HepG2 (cell line): ENCODE measurements around the gene KSR1. TPM values are rescaled to one million over a fixed set of nuclear protein-coding genes. Genes with fewer than 3 reads are reported as not detected.
A peak's percentile ranks its signal among the peaks of the same experiment; 100 is the strongest.

Source experiments
- BRD4 ChIP-seq: sonication (generic); formaldehyde crosslinking; IDR thresholded peaks from 2 replicates; pipeline ENCODE4 v1.4.0; 2020; ENCODE audit warnings: missing genetic modification reagents
- CHD4 ChIP-seq: fragments of 200-600 bp; sonication (generic); IDR thresholded peaks from 2 replicates; pipeline ENCODE4 v1.7.0; 2017; ENCODE audit warnings: mild to moderate bottlenecking, low read length, borderline replicate concordance
- FOXO1 ChIP-seq: sonication (generic); formaldehyde crosslinking; IDR thresholded peaks from 2 replicates; pipeline ENCODE4 v1.4.0; 2020; ENCODE audit warnings: missing genetic modification reagents
- ISX ChIP-seq: sonication (generic); formaldehyde crosslinking; conservative IDR thresholded peaks from 2 replicates; pipeline ENCODE4 v1.5.0; 2020; ENCODE audit warnings: missing genetic modification reagents
- KDM5B ChIP-seq: sonication (generic); formaldehyde crosslinking; IDR thresholded peaks from 2 replicates; pipeline ENCODE4 v1.4.0; 2020; ENCODE audit warnings: missing genetic modification reagents, mild to moderate bottlenecking, borderline replicate concordance
- NR2C2 ChIP-seq: sonication (generic); formaldehyde crosslinking; IDR thresholded peaks from 2 replicates; pipeline ENCODE4 v1.4.0; 2020; ENCODE audit warnings: missing genetic modification reagents, mild to moderate bottlenecking, moderate library complexity, borderline replicate concordance
- NR2F6 ChIP-seq, 2 experiments: IDR thresholded peaks; 2 replicates each; pipeline ENCODE4 v1.6.1; 2016; ENCODE audit warnings: antibody characterized with exemption in 1 of 2, mild to moderate bottlenecking in 1 of 2
- RBFOX2 ChIP-seq: fragments of 200-400 bp; formaldehyde crosslinking; IDR thresholded peaks from 2 replicates; pipeline ENCODE4 v1.6.1; 2017; ENCODE audit warnings: low read depth, mild to moderate bottlenecking, low read length
- STAG1 ChIP-seq: sonication (generic); formaldehyde crosslinking; IDR thresholded peaks from 2 replicates; pipeline ENCODE4 v1.4.0; 2020; ENCODE audit warnings: missing genetic modification reagents
- TBP ChIP-seq: sonication (generic); formaldehyde crosslinking; IDR thresholded peaks from 2 replicates; pipeline ENCODE4 v1.5.0; 2020; ENCODE audit warnings: missing genetic modification reagents
- ZBTB34 ChIP-seq: sonication (generic); formaldehyde crosslinking; IDR thresholded peaks from 2 replicates; pipeline ENCODE4 v1.8.0; 2022; ENCODE audit warnings: mild to moderate bottlenecking, missing genetic modification reagents
- ZBTB8A ChIP-seq: sonication (generic); formaldehyde crosslinking; IDR thresholded peaks from 2 replicates; pipeline ENCODE4 v1.4.0; 2020; ENCODE audit warnings: mild to moderate bottlenecking, low read depth, missing genetic modification reagents, borderline replicate concordance
- ZEB1 ChIP-seq: IDR thresholded peaks from 2 replicates; pipeline ENCODE4 v1.6.1; 2012; ENCODE audit warnings: mild to moderate bottlenecking, low read depth, inconsistent platforms; ENCODE audit not compliant: insufficient replicate concordance
- ZNF232 ChIP-seq: sonication (generic); formaldehyde crosslinking; IDR thresholded peaks from 2 replicates; pipeline ENCODE4 v1.4.0; 2020; ENCODE audit warnings: missing genetic modification reagents, borderline replicate concordance
- ZNF580 ChIP-seq: IDR thresholded peaks from 2 replicates; pipeline ENCODE4 v1.6.1; 2016; ENCODE audit warnings: low read depth, borderline replicate concordance
- ZNF770 ChIP-seq: sonication (generic); formaldehyde crosslinking; IDR thresholded peaks from 2 replicates; pipeline ENCODE4 v1.5.0; 2020; ENCODE audit warnings: mild to moderate bottlenecking, missing genetic modification reagents
- ZNF839 ChIP-seq: sonication (generic); formaldehyde crosslinking; IDR thresholded peaks from 2 replicates; pipeline ENCODE4 v1.4.0; 2020; ENCODE audit warnings: missing genetic modification reagents, mild to moderate bottlenecking, borderline replicate concordance
- polyA plus RNA-seq, 8 experiments: library from polyadenylated mRNA; depleted of rRNA in 3 of 8; stranded (reverse) in 7 of 8; unstranded in 1 of 8; fragments of >200 nt; fragmentation: Illumina TruSeq in 4 of 8; extraction: Trizol in 4 of 8; gene quantifications; 2 replicates each; pipeline versions ENCODE4 v1.2.1 to v1.2.3, GENCODE V29; 2011 to 2016; ENCODE audit warnings: low read depth in 4 of 8, missing spikeins in 1 of 8, mixed read lengths in 1 of 8; ENCODE audit not compliant: insufficient read depth in 1 of 8
- total RNA-seq, 5 experiments: library from RNA; depleted of rRNA; stranded (reverse); fragments of >200 nt; fragmentation: Illumina TruSeq; extraction: Trizol; gene quantifications; 2 replicates each; pipeline ENCODE4 v1.2.3, GENCODE V29; 2016; ENCODE audit warnings: low read depth in 1 of 5
- TF ChIP-seq, protein P1 (sequence below), 2 experiments: sonication (generic) in 1 of 2; formaldehyde crosslinking in 1 of 2; IDR thresholded peaks; 2 replicates each; pipeline versions ENCODE4 v1.4.0 to v1.6.1; 2018 to 2020; ENCODE audit warnings: missing genetic modification reagents in 2 of 2, borderline replicate concordance in 1 of 2, low read depth in 1 of 2, mild to moderate bottlenecking in 1 of 2, missing biosample characterization in 1 of 2
- TF ChIP-seq, protein P2 (sequence below): sonication (generic); formaldehyde crosslinking; IDR thresholded peaks from 2 replicates; pipeline ENCODE4 v1.4.0; 2020; ENCODE audit warnings: mild to moderate bottlenecking, low read depth, missing genetic modification reagents
- TF ChIP-seq, protein P3 (sequence below): sonication (generic); formaldehyde crosslinking; IDR thresholded peaks from 2 replicates; pipeline ENCODE4 v1.4.0; 2020; ENCODE audit warnings: missing genetic modification reagents

KSR1 gene
- total and polyA plus RNA-seq, 2 of the 13 experiments (the other 11 are each of a cell fraction or from before 2014, with no cell fraction given) = 10.1 to 16.6 TPM

DNA sequence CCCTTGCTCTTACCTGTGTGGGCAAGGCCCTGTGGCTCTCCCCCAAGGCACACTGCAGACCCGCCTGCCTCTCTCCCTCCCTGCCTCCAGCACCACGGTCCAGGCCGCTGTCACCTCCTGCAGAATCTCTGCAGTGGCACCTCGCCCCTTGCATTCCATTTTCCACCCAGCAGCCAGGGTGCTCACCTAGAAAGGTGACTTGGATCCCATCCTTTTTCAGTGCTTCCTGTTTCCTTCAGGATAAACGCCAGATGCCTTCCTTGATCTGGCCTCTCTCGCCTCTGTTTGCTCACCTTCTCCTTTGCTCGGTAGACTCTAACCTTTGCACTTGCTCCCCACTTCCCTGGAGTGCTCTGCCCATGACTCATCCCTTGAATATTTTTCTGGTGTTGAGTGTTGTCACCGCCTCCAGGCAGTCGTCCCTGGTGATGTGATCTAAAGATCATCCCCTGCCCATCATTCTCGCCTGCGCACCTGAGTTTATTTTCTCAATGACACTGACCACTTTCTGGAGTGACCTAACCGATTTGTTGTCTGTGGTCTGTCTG lies 95.5 kb downstream of the KSR1 start (continued):
- TF ChIP-seq, protein P1, sequence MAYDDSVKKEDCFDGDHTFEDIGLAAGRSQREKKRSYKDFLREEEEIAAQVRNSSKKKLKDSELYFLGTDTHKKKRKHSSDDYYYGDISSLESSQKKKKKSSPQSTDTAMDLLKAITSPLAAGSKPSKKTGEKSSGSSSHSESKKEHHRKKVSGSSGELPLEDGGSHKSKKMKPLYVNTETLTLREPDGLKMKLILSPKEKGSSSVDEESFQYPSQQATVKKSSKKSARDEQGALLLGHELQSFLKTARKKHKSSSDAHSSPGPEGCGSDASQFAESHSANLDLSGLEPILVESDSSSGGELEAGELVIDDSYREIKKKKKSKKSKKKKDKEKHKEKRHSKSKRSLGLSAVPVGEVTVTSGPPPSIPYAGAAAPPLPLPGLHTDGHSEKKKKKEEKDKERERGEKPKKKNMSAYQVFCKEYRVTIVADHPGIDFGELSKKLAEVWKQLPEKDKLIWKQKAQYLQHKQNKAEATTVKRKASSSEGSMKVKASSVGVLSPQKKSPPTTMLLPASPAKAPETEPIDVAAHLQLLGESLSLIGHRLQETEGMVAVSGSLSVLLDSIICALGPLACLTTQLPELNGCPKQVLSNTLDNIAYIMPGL (CRISPR knock-in tag; IDR thresholded peaks at IDR 0.05; ENCODE audit: borderline replicate concordance in 1 of 2, low read depth in 1 of 2) = no peak
- TF ChIP-seq BRD4 (CRISPR knock-in tag) (no peak), FOXO1 (CRISPR knock-in tag) (peak; percentile 72; the same call in 1 of the 2 replicates), RBFOX2 (no peak), ZBTB34 (CRISPR knock-in tag) (no peak), STAG1 (CRISPR knock-in tag) (no peak), ZNF232 (no peak), NR2C2 (peak; percentile 55; the same call in 1 of the 2 replicates), CHD4 (peak; percentile 39; the same call in 1 of the 2 replicates), NR2F6 (IDR thresholded peaks at IDR 0.05) (peak; percentile 67), NR2F6 (CRISPR knock-in tag; IDR thresholded peaks at IDR 0.05) (peak; percentile 66), ZNF770 (CRISPR knock-in tag) (0 out of 2 replicates have a peak, but pooled peaks have one; percentile 27), TBP (CRISPR knock-in tag) (no peak), ZNF580 (CRISPR knock-in tag) (peak; percentile 28; the same call in 1 of the 2 replicates), ISX (CRISPR knock-in tag) (no peak), ZNF839 (CRISPR knock-in tag) (no peak), ZBTB8A (CRISPR knock-in tag) (no peak), ZEB1 (peak; percentile 62), KDM5B (CRISPR knock-in tag) (no peak)
- TF ChIP-seq, protein P2, sequence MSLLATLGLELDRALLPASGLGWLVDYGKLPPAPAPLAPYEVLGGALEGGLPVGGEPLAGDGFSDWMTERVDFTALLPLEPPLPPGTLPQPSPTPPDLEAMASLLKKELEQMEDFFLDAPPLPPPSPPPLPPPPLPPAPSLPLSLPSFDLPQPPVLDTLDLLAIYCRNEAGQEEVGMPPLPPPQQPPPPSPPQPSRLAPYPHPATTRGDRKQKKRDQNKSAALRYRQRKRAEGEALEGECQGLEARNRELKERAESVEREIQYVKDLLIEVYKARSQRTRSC = no peak
- TF ChIP-seq, protein P3, sequence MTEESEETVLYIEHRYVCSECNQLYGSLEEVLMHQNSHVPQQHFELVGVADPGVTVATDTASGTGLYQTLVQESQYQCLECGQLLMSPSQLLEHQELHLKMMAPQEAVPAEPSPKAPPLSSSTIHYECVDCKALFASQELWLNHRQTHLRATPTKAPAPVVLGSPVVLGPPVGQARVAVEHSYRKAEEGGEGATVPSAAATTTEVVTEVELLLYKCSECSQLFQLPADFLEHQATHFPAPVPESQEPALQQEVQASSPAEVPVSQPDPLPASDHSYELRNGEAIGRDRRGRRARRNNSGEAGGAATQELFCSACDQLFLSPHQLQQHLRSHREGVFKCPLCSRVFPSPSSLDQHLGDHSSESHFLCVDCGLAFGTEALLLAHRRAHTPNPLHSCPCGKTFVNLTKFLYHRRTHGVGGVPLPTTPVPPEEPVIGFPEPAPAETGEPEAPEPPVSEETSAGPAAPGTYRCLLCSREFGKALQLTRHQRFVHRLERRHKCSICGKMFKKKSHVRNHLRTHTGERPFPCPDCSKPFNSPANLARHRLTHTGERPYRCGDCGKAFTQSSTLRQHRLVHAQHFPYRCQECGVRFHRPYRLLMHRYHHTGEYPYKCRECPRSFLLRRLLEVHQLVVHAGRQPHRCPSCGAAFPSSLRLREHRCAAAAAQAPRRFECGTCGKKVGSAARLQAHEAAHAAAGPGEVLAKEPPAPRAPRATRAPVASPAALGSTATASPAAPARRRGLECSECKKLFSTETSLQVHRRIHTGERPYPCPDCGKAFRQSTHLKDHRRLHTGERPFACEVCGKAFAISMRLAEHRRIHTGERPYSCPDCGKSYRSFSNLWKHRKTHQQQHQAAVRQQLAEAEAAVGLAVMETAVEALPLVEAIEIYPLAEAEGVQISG (CRISPR knock-in tag) = peak; percentile 36; the same call in 1 of the 2 replicates
